GM10847 (cell line): ENCODE data around the gene DYTN.

Experiments
- POLR2A ChIP-seq: IDR thresholded peaks from 2 replicates; pipeline ENCODE4 v1.6.1; 2011; ENCODE audit not compliant: insufficient read length; ENCODE audit errors: extremely low read depth

DYTN gene

DNA sequence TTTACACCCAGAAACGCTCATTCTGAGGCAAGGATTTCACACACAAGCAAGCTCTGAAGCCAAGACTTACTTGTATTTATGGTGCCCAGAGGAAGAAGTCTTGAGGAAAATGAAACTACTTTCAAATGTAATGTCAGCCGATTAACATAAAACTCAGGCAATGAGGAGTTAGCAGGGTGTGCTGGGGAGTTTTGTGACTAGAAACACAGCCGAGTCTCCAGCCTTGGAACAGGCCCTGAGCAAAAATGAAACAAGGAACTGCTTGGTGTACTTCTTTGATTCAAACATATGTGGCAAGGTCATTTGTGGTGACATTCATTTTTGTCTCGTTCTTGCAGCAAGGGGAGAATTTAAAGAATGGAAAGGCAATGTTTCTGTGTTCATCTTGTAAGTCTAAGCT, 4.5 kb downstream of the DYTN start:
- no peak for TF ChIP-seq POLR2A

DNA sequence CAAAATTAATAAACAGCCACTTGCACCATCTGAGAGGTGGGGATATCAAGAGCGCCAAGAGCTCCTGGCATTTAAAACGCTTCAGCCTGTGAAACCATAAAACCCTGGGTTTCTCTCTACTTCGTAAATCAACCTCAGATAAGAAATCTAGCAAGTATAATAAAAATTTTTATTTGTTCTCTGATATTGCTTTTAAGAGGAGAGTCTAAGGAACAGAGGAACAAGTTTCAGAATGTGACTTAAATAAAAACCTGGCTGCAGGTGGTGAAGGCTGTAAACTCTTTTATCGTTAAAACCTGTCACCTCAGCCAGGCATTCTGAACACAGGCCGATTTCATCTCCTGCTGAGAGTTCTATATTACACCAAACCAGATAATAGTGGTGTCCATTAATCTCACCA, 9.9 kb downstream of the DYTN start:
- TF ChIP-seq POLR2A: no peak

DNA sequence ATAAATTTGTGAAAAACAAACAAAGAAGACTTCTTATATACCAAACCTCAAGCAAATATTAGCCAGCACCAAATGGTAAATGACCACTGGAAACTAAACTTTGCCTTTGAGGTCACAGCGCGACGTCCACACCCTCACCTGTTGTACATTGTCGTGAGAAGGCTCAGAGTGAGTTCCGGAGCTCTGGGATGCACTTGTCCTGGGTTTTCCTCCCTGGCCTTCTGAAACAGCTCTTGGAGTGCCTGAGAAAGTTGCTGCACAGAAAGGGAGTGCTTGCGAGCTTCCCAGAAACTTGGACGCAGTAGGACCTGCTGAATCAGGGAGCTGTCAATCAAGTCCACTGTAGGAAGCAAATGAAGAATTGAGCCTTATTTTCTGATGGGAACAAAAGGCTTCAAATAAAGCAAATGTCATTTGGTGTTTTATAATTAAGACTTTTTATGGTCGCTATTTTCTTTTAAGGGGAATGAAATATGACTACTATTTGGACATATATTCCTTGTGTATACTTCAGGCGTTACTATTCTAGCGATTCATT, 11.0 kb downstream of the DYTN start:
- no peak for TF ChIP-seq POLR2A

DNA sequence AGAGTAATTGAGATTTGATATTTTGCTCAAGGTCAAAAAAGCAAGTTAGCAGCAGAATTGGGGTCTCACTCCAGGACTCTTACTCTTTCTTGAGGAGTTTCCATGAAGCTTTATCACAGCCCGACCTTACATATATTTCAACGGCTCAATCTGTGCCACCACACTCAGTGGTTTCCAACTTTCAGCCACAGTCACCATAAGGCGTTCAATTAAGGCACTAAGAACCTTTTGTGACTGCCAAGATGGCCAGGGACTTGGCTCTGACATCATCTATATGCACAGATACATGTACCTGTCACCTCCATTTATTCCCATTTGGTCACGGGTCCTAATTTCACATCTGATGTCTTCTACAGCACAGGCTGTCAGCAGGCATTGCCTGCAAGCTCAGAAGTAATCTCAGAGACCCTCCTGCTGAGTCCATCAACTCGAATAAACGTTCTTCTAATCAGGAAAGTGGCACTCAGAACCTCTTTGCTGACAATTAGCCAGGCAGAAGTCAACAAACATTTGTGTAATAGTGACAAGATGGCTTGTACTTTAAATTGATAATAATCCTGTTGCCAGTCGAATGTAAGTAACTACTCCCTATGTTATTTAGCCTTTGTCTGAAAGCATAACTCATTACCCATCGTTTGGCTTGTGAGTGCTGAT, 16.1 kb downstream of the DYTN start:
- no peak for TF ChIP-seq POLR2A

DNA sequence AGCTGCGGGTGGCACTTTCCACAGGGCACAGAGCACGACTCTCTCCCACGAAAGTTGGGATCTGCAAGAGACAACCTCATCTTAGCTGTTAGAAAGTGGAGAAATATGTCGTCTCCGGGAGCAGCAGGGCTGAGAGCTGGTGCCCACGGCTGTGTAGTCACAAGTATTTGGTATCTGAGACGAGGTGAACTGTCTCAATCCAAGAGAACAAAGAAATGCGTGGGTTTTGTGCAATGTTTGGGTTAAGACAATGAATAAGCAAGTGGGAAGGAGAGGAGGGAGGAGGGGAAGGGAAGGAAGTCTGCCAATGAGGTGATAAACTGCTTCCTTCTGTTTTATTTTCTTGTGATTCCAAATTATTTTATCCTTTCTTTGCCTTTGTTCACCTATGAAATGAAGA, 18.0 kb downstream of the DYTN start:
- TF ChIP-seq POLR2A: no peak

DNA sequence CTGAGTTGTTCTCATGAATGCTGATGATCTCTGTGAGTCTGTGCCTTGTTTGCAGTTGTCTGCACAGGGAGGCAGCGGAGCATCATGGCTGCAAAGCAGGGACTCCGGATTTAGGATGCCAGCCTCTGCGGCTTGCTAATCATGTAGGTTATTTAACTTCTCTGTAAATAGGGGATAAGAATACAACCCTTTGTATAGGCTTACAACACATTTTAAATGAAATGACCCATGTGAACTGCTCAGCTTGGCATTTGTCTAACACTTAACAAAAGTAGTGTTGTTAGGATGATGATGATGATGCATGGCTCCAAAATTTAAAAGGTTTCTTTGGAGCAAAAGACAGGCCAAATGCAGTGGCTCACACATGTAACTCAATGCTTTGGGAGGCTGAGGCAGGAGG, 19.4 kb downstream of the DYTN start:
- no peak for TF ChIP-seq POLR2A

DNA sequence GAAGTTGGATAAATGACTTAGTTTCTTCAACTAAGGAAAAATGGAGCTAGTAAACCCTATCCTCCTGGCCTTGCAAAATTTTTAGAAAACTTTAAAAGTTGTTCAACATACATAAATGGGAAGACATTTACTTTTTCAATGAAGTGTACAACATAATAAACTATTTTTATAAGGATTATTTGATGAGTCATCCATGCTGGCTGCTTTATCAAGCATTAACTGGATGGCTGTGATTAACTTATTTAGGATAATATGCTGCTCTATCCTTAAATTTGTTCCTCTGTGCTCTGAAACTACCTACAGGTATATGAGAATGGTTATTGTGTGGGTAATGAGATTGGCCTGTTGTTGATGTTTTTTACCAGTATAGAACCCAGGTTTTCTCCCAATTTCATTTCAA, 21.3 kb downstream of the DYTN start:
- no peak for TF ChIP-seq POLR2A

DNA sequence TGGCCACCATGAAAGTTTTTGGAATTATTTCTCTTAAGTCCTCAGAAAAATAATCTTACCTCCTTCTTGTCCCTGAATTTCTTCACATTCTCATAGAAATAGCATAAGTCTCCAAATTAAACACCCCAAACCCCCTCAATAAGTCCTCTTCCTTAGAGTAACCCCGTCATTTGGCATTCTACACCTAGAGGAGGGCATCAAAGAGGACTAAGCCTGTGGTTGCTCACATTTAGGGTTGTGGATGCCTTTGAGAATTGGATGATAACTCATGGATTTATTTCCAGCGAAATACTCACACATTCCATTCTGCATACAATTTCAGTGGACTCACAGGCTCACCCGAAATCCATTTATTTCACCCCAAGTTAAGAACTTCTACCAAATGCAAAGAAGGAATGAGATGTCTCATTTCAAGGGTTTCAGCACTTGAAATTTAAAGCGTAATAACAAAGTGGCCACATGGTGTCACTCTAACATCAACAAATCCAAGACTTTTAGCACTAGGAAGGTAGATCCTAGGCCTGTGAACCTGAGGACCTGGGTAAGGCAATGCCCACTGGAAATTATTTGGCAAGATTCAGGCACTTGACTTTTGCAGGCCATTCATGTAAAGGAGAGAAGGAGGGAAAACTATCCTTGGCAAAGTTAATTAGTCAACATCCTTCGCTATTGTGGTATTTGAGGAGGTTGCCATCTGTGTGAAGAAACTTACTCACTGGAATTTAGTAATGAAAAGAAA, 24.6 kb downstream of the DYTN start:
- no peak for TF ChIP-seq POLR2A

DNA sequence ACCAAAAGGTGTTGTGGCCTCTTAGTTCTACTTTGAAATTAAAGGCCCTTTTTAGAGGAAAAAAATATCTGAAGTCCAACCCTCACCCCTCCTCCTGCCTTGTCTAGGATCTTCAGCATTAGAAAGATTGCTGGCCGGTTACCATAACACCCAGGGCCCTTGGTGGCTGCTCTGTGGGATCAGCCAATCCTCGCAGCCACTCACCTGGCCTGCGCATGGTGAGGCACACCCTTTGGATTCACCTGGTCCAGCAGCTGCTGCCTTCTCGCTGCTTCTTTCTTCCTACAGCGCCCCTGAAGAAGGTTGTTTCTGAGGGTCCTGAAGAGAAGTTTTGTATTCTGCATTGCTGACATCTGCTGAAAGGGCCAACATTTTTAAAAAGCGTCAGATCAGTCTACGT, 25.2 kb downstream of the DYTN start:
- no peak for TF ChIP-seq POLR2A

DNA sequence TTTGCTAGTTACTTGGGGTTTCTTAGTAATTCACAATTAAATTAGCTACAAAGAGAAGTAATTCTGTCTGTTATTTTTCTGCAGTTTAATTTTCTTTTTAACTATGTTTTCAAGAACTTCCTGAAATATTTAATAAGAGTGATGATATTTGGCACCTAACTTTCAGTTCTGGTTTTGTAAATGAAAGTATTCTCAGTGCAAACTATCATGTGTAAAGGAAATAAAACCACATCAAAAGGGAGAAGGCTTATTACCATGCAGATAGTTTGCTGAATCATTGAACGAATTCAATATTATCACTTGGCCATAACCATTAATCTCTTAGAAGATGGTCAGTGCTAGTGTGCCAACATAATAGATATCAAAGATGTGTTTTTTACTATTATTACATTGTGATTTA, 29.2 kb downstream of the DYTN start:
- TF ChIP-seq POLR2A: no peak

DNA sequence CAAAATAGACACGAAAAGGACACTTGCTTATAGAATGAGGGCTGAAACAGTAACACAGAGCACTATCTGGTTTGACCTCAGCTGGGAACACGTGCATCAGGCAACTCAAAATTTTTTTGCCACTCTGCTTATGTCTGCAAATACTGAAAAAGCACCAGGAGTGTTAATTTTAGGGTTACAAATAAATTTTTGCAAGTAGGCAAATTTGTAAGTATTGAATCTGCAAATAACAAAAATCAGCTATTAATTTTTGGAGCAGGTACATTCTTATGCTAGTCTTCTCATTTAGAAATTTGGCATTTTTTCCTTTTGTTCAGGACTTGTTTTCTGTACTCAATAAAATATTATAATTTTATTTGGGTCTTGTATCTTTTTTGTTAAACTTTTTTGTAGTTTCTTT, 29.7 kb downstream of the DYTN start:
- no peak for TF ChIP-seq POLR2A

DNA sequence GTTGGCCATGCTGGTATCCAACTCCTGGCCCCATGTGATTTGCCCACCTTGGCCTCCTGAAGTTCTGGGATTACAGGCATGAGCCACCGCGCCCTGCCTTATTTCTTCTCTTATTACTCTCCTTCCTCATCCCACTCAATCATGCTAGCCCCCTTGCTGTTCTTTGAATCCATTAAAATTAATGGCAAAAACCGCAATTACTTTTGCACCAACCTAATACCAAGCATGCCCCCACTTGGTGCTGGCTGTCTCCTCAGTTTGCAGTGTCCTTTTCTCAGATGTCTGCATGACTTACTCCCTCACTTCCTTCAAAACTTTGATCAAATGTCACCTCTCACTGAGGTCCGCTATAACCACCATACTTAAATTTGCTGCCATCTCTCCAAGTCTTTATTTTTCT, 34.6 kb downstream of the DYTN start:
- no peak for TF ChIP-seq POLR2A

DNA sequence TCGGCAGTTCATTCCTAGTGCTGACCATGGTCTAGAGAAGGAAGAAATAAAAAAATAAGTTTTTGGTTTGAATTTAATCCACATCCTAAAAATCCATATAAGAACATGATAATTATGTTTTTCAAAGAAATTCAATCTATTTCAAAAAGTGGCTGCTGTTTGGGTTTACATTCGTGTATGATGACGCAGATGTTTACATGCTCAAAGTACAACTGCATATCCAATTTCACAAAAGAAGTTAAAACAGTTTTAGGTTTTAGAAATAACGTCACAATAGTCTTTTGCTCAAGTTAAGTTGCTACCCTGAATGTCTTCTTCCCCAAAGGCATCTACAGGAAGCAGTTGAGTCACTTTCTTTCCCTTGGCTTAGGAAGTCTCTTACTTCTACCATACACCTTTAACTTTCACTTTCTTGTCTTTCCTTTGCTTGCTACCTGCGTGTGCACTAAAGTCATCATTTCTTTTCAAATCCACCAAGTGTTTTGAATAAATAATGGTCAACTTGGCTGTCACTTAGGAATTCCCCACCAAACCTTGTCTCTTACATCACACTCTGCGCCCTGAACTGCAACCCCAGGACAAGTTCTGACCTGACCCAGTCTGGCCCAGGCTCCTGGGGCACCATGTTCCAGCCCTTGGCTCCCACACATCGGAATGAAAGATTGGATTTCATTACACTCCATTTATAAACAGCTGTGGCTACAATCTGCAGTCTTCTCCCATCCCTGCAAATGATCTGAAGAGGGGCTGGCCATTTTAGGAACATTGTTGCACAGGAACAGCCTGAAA, 47.5 kb downstream of the DYTN start:
- no peak for TF ChIP-seq POLR2A

DNA sequence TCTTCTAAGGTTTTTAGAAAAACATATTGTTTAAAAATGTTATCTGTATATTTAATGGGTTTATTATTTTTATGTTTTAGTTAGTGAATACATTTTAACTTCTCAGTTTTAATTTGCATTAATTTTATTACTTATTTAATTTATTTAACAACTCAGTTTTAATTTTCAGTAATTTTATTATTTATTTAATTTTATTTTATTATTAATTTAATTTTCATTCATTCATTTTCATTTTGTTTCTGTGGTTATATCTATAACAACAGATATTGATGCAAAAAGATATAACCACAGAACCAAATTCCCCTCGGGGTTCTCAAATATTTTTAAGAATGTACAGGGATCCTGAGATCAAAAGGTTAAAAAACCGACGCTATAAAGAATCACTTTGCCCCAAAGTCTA, 52.9 kb downstream of the DYTN start:
- no peak for TF ChIP-seq POLR2A

DNA sequence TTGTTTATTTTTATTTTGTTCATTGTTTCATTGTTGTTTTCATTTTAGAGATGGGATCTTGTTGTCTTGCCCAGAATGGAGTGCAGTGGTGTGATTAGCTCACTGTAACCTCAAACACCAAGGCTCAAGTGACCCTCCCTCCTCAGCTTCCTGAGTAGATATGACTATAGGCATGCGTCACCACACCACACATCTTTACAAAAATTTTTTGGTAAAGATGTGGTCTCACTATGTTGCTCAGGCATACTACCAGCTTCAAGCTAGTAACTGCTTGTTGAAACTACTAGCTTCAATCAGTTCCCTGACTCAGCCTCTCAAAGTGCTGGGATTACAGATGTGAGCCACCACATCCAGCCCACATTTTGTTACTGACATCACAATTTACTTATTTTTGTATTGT, 61.1 kb downstream of the DYTN start:
- TF ChIP-seq POLR2A: no peak

DNA sequence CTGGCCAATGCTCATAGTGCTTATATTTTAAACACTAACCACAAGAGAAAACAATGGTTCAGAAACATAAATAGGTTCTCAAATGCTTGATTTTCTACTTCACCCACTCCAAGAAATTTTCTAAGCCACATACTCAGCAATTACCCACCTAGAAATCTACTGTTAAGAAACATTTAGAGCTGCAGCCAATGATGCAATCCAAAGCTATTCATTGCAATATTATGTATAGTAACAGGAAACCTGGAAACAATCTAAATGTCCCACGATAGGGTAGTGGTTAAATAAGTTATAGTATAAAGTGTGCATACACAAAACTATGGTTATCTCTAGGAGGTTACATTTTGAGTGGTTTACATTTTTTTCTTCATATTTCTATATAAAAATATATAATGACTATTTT, 70.2 kb downstream of the DYTN start:
- no peak for TF ChIP-seq POLR2A
